H1 (cell line): ENCODE results near the gene EGFL6. TPM values are rescaled to one million over a fixed set of nuclear protein-coding genes. Genes with fewer than 3 reads are reported as not detected.

Experiments used
- CTCF ChIA-PET: fragments of 300-600 bp; sonication (Branson Sonifier 250); formaldehyde crosslinking; loops from one replicate; lab custom pipeline; 2021; ENCODE audit not compliant: partially characterized antibody; lab: Charles Lee
- POLR2A ChIA-PET: fragments of 300-600 bp; sonication (Branson Sonifier 250); formaldehyde crosslinking; loops from one replicate; lab custom pipeline; 2021; ENCODE audit warnings: inconsistent platforms; ENCODE audit not compliant: partially characterized antibody; lab: Charles Lee
- DNase-seq, 2 experiments: peaks; one replicate each; pipeline versions ENCODE4 v3.0.0 to v3.0.0-alpha.2; 2010 to 2022; ENCODE audit warnings: low spot score in 2 of 2, low read depth in 1 of 2, mixed read lengths in 1 of 2
- FAIRE-seq: peaks from 2 replicates; lab custom pipeline; 2011; peaks lifted over from hg19 to GRCh38; lab: Jason Lieb, UNC
- H2AFZ ChIP-seq: 2 replicates; pipeline ENCODE4 v1.8.1; 2012; ENCODE audit warnings: low read length, inconsistent platforms
- H2AK5ac ChIP-seq: 2 replicates; pipeline ENCODE4 v1.6.1; 2013; ENCODE audit warnings: low read depth, low read length
- H2BK120ac ChIP-seq: replicated peaks from 2 replicates; pipeline ENCODE3; 2013; ENCODE audit warnings: low read depth, low read length, inconsistent platforms
- H2BK12ac ChIP-seq: 2 replicates; pipeline ENCODE4 v1.6.1; 2013; ENCODE audit warnings: low read depth, low read length
- H2BK15ac ChIP-seq: 2 replicates; pipeline ENCODE4 v1.6.1; 2013; ENCODE audit warnings: low read length
- H2BK20ac ChIP-seq: 2 replicates; pipeline ENCODE4 v1.6.1; 2013; ENCODE audit warnings: low read length
- H2BK5ac ChIP-seq: 2 replicates; pipeline ENCODE4 v1.6.1; 2013; ENCODE audit warnings: low read depth, low read length
- H3K14ac ChIP-seq: 2 replicates; pipeline ENCODE4 v1.6.1; 2013; ENCODE audit warnings: inconsistent platforms; ENCODE audit not compliant: insufficient read length
- H3K18ac ChIP-seq: 2 replicates; pipeline ENCODE4 v1.6.1; 2013; ENCODE audit warnings: low read length; ENCODE audit errors: extremely low read depth
- H3K23ac ChIP-seq: 2 replicates; pipeline ENCODE4 v1.6.1; 2013; ENCODE audit warnings: inconsistent platforms; ENCODE audit not compliant: insufficient read length
- H3K23me2 ChIP-seq: 2 replicates; pipeline ENCODE4 v1.6.1; 2013; ENCODE audit warnings: low read depth, low read length
- H3K27ac ChIP-seq: 2 replicates; pipeline ENCODE4 v1.6.1; 2011; ENCODE audit warnings: low read depth, low read length, inconsistent platforms
- H3K27me3 ChIP-seq, 4 experiments: replicated peaks in 1 of 4; 1 replicate in 1 of 4; 2 replicates in 3 of 4; pipeline versions ENCODE4 v1.6.1 to v1.8.1; 2011 to 2013; ENCODE audit warnings: low read length in 3 of 4, mild to moderate bottlenecking in 3 of 4, inconsistent platforms in 2 of 4, mixed read lengths in 2 of 4, moderate library complexity in 1 of 4; ENCODE audit not compliant: control insufficient read depth in 3 of 4, insufficient read depth in 3 of 4; ENCODE audit errors: extremely low read depth in 1 of 4
- H3K36me3 ChIP-seq, 4 experiments: 2 replicates each; pipeline versions ENCODE4 v1.6.1 to v1.8.1; 2011 to 2013; ENCODE audit warnings: mild to moderate bottlenecking in 4 of 4, low read length in 3 of 4, moderate library complexity in 2 of 4, control low read depth in 1 of 4, inconsistent platforms in 1 of 4; ENCODE audit not compliant: insufficient read depth in 4 of 4, control insufficient read depth in 2 of 4
- H3K4ac ChIP-seq: replicated peaks from 2 replicates; pipeline ENCODE3; 2013; ENCODE audit warnings: low read length, low read depth, mixed read lengths, inconsistent platforms; ENCODE audit not compliant: insufficient read length
- H3K4me1 ChIP-seq, 4 experiments: replicated peaks in 1 of 4; 1 replicate in 1 of 4; 2 replicates in 3 of 4; pipeline versions ENCODE4 v1.6.1 to v1.8.1; 2011 to 2013; ENCODE audit warnings: low read length in 3 of 4, inconsistent platforms in 2 of 4, mixed read lengths in 1 of 4; ENCODE audit not compliant: insufficient read depth in 4 of 4, control insufficient read depth in 3 of 4
- H3K4me2 ChIP-seq, 2 experiments: 2 replicates each; pipeline versions ENCODE4 v1.6.1 to v1.8.1; 2011 to 2013; ENCODE audit warnings: low read depth in 2 of 2, low read length in 2 of 2, control low read depth in 1 of 2, inconsistent platforms in 1 of 2, mild to moderate bottlenecking in 1 of 2; ENCODE audit not compliant: insufficient read depth in 1 of 2
- H3K4me3 ChIP-seq, 4 experiments: fragments of 200-600, 300-600 bp in 1 of 4; sonication (generic), shearing (Covaris generic), sonication (Bioruptor Twin) in 1 of 4; 2 replicates each; pipeline versions ENCODE4 v1.5.1 to v1.8.1; 2011 to 2016; ENCODE audit warnings: low read length in 4 of 4, low read depth in 3 of 4, control low read depth in 2 of 4, inconsistent platforms in 2 of 4, mild to moderate bottlenecking in 2 of 4, mixed read lengths in 1 of 4, moderate library complexity in 1 of 4; ENCODE audit not compliant: insufficient read depth in 2 of 4; ENCODE audit errors: extremely low read depth in 1 of 4
- H3K56ac ChIP-seq: replicated peaks from 2 replicates; pipeline ENCODE3; 2013; ENCODE audit warnings: low read depth, mild to moderate bottlenecking, mixed read lengths, low read length, inconsistent platforms; ENCODE audit not compliant: insufficient read length
- H3K79me1 ChIP-seq: 2 replicates; pipeline ENCODE4 v1.6.1; 2013; ENCODE audit warnings: low read depth, low read length, control low read depth
- H3K79me2 ChIP-seq, 2 experiments: 2 replicates each; pipeline versions ENCODE4 v1.6.1 to v1.8.1; 2012 to 2013; ENCODE audit warnings: low read length in 2 of 2, mild to moderate bottlenecking in 2 of 2, inconsistent platforms in 1 of 2; ENCODE audit not compliant: insufficient read depth in 2 of 2, control insufficient read depth in 1 of 2
- H3K9ac ChIP-seq, 4 experiments: replicated peaks in 1 of 4; 1 replicate in 1 of 4; 2 replicates in 3 of 4; pipeline versions ENCODE4 v1.6.1 to v1.8.1; 2011 to 2013; ENCODE audit warnings: low read depth in 3 of 4, low read length in 3 of 4, control low read depth in 2 of 4, mild to moderate bottlenecking in 2 of 4, moderate library complexity in 2 of 4, inconsistent platforms in 1 of 4; ENCODE audit errors: extremely low read depth in 1 of 4
- H3K9me3 ChIP-seq, 2 experiments: 2 replicates each; pipeline versions ENCODE4 v1.6.1 to v1.8.1; 2012 to 2013; ENCODE audit warnings: mild to moderate bottlenecking in 2 of 2, moderate library complexity in 2 of 2, control low read depth in 1 of 2, inconsistent platforms in 1 of 2, low read depth in 1 of 2, low read length in 1 of 2, mixed read lengths in 1 of 2; ENCODE audit not compliant: insufficient read depth in 2 of 2
- H4K20me1 ChIP-seq, 2 experiments: replicated peaks in 1 of 2; 2 replicates each; pipeline versions ENCODE3 to v1.8.1; 2011 to 2013; ENCODE audit warnings: inconsistent platforms in 2 of 2, low read length in 2 of 2, mild to moderate bottlenecking in 1 of 2; ENCODE audit not compliant: insufficient read depth in 2 of 2, control insufficient read depth in 1 of 2
- H4K5ac ChIP-seq: 2 replicates; pipeline ENCODE4 v1.6.1; 2013; ENCODE audit warnings: low read length, low read depth, mixed read lengths, inconsistent platforms; ENCODE audit not compliant: insufficient read length
- H4K8ac ChIP-seq: 2 replicates; pipeline ENCODE4 v1.8.0; 2013; ENCODE audit warnings: mild to moderate bottlenecking, moderate library complexity, low read length, inconsistent platforms; ENCODE audit not compliant: insufficient read depth; ENCODE audit errors: extremely low read depth
- H4K91ac ChIP-seq: replicated peaks from 2 replicates; pipeline ENCODE3; 2013; ENCODE audit warnings: low read length, mixed read lengths, inconsistent platforms; ENCODE audit not compliant: insufficient read length
- CEBPB ChIP-seq: IDR thresholded peaks from 2 replicates; pipeline ENCODE4 v1.6.1; 2012; ENCODE audit warnings: low read depth, low read length
- CTBP2 ChIP-seq: IDR thresholded peaks from 2 replicates; pipeline ENCODE4 v1.7.0; 2011; ENCODE audit warnings: borderline replicate concordance, mild to moderate bottlenecking, moderate library complexity, mixed read lengths, low read length; ENCODE audit not compliant: insufficient read depth, insufficient read length
- GTF2F1 ChIP-seq: IDR thresholded peaks from 2 replicates; pipeline ENCODE4 v1.6.1; 2012; ENCODE audit warnings: low read depth, low read length, improper control_type of control experiment, borderline replicate concordance
- MAFK ChIP-seq: IDR thresholded peaks from 2 replicates; pipeline ENCODE4 v1.6.1; 2012; ENCODE audit warnings: low read depth, mild to moderate bottlenecking, improper control_type of control experiment, low read length
- NANOG ChIP-seq: IDR thresholded peaks from 2 replicates; pipeline ENCODE4 v1.6.1; 2011; ENCODE audit warnings: low read length, low read depth, mild to moderate bottlenecking, inconsistent platforms; ENCODE audit not compliant: insufficient read depth, poor library complexity, severe bottlenecking
- POLR2AphosphoS5 ChIP-seq: IDR thresholded peaks from 2 replicates; pipeline ENCODE4 v1.6.1; 2011; ENCODE audit warnings: low read depth, low read length
- POU5F1 ChIP-seq: IDR thresholded peaks from 2 replicates; pipeline ENCODE4 v1.6.1; 2011; ENCODE audit warnings: low read depth, mild to moderate bottlenecking, low read length, moderate library complexity
- SIX5 ChIP-seq: IDR thresholded peaks from 2 replicates; pipeline ENCODE4 v1.6.1; 2011; ENCODE audit warnings: mild to moderate bottlenecking, low read depth, low read length
- TAF1 ChIP-seq: IDR thresholded peaks from 2 replicates; pipeline ENCODE4 v1.6.1; 2011; ENCODE audit warnings: mild to moderate bottlenecking, low read depth, low read length
- TCF12 ChIP-seq: IDR thresholded peaks from 2 replicates; pipeline ENCODE4 v1.6.1; 2011; ENCODE audit warnings: low read depth, mild to moderate bottlenecking, low read length
- TEAD4 ChIP-seq: IDR thresholded peaks from 2 replicates; pipeline ENCODE4 v1.6.1; 2012; ENCODE audit warnings: low read depth, low read length, inconsistent platforms, mixed read lengths
- USF2 ChIP-seq: IDR thresholded peaks from 2 replicates; pipeline ENCODE4 v1.6.1; 2011; ENCODE audit warnings: low read length, improper control_type of control experiment
- YY1 ChIP-seq: IDR thresholded peaks from 2 replicates; pipeline ENCODE4 v1.6.1; 2011; ENCODE audit warnings: low read depth, mild to moderate bottlenecking, low read length
- ZNF274 ChIP-seq: IDR thresholded peaks from 2 replicates; pipeline ENCODE4 v1.7.0; 2012; ENCODE audit warnings: low read length, borderline replicate concordance; ENCODE audit errors: extremely low read depth
- WGBS, 2 experiments: shearing (Covaris generic) in 1 of 2; methylation state at CpG; one replicate each; pipeline versions ENCODE4 v1.1.6 to v1.1.7; 2013 to 2015; ENCODE audit warnings: low lambda C conversion rate in 2 of 2, mixed read lengths in 2 of 2, inconsistent platforms in 1 of 2, low coverage in 1 of 2, missing lambda C conversion rate in 1 of 2; ENCODE audit not compliant: insufficient replicate concordance in 2 of 2, insufficient coverage in 1 of 2, insufficient read length in 1 of 2; ENCODE audit errors: extremely low coverage in 1 of 2, missing lambda C conversion rate in 1 of 2; 5-methylcytosine and 5-hydroxymethylcytosine counted together
- polyA plus RNA-seq, 7 experiments: library from polyadenylated mRNA; depleted of rRNA in 3 of 7; stranded (reverse) in 5 of 7; unstranded in 2 of 7; fragments of >200 nt in 5 of 7; fragments of 200-250 nt in 2 of 7; gene quantifications; 1 replicate in 5 of 7; 2 replicates in 1 of 7; 4 replicates in 1 of 7; pipeline versions ENCODE4 v1.2.1 to v1.2.3, GENCODE V29; 2011 to 2013; ENCODE audit warnings: missing spikeins in 2 of 7, mixed read lengths in 2 of 7
- total RNA-seq: library from RNA; stranded (reverse); fragmentation: NEBNext Ultra II Directional; extraction: Animal tissue kit (Norgen Biotek cat#: 25700); gene quantifications from 2 replicates; pipeline ENCODE4 v1.2.1, GENCODE V29; 2021

EGFL6 gene
- total and polyA plus RNA-seq, 2 of the 8 experiments (the other 6 are each of a cell fraction or from before 2014, with no cell fraction given) = 0.93 to 1.1 TPM

- no peak overlapping the region for H2AK5ac ChIP-seq
- H3K4me2 ChIP-seq = no peak overlapping the region
- no peak overlapping the region for H4K5ac ChIP-seq
- POLR2A ChIA-PET = interaction anchor here (0.7 kb wide), 1 partner anchor 17 kb away, joined by 3 read pairs; the partner anchor contains the start of gene EGFL6
- no peak overlapping the region for H3K18ac ChIP-seq
- H2BK12ac ChIP-seq = no peak overlapping the region
- no peak overlapping the region for H3K14ac ChIP-seq
- no peak overlapping the region for H2BK120ac ChIP-seq
- FAIRE-seq = no peak
- H3K9ac ChIP-seq = no peak overlapping the region
- H3K79me2 ChIP-seq = no peaks in the 10 kb centered on the region
- H3K79me1 ChIP-seq = no peaks in the 10 kb centered on the region
- H2BK15ac ChIP-seq = no peak overlapping the region
- DNase-seq = no peak
- no peak overlapping the region for H3K23ac ChIP-seq
- no peak overlapping the region for H3K56ac ChIP-seq
- WGBS, 2 experiments = 100% methylated on average over 1 of the region's 1 CpG; no CpG with 5 or more reads in 1 of the 2 experiments
- TF ChIP-seq MAFK = no peak
- no peak for TF ChIP-seq POU5F1
- TF ChIP-seq ZNF274 = no peak
- TF ChIP-seq TAF1 = no peak
- no peak for TF ChIP-seq YY1
- TF ChIP-seq GTF2F1 = no peak
- no peak for TF ChIP-seq POLR2AphosphoS5
- no peak for TF ChIP-seq CTBP2
- TF ChIP-seq NANOG = no peak
- no peak for TF ChIP-seq TEAD4
- no peak for TF ChIP-seq SIX5
- TF ChIP-seq USF2 = no peak
- no peak for TF ChIP-seq CEBPB
- no peak for TF ChIP-seq TCF12
- TF ChIP-seq, all 59 proteins: peak for 0
- Histone ChIP-seq H3K4ac (no peak overlapping the region), H3K23me2 (no peaks in the 10 kb centered on the region), H4K20me1 (no peaks in the 10 kb centered on the region), H2BK5ac (no peak overlapping the region), H3K4me1 (no peaks in the 10 kb centered on the region), H3K4me3 (no peak overlapping the region), H3K9me3 (no peaks in the 10 kb centered on the region), H3K36me3 (no peaks in the 10 kb centered on the region), H2BK20ac (no peak overlapping the region), H3K27me3 (no peaks in the 10 kb centered on the region), H2AFZ (no peak overlapping the region), H4K91ac (no peak overlapping the region), H4K8ac (no peak overlapping the region), H3K27ac (no peak overlapping the region)
- CTCF ChIA-PET = interaction anchor here (1.0 kb wide), 1 partner anchor 13 kb away, joined by 3 read pairs; no protein-coding TSS in a partner anchor
These were observed 16.5 kb upstream of the EGFL6 start for GRCh38 chrX:13552892-13553291.
